GM12864 (cell line): ENCODE results near the gene RNASEH2A.

ENCODE experiments used
- DNase-seq: peaks from one replicate; pipeline ENCODE4 v3.0.0-alpha.2; 2011; ENCODE audit warnings: low read depth
- H3K4me3 ChIP-seq: 2 replicates; pipeline ENCODE4 v1.5.1; 2011; ENCODE audit warnings: mild to moderate bottlenecking, low read depth, low read length, control low read depth
- CTCF ChIP-seq: IDR thresholded peaks from 2 replicates; pipeline ENCODE4 v1.5.1; 2011; ENCODE audit warnings: low read depth, mild to moderate bottlenecking, moderate library complexity, low read length, control low read depth, inconsistent platforms; ENCODE audit errors: missing control alignments

RNASEH2A gene

GRCh38 chr19:12767150-12767549, 39.2 kb upstream of the RNASEH2A start:
- TF ChIP-seq CTCF = no peak
- no peak for DNase-seq
- H3K4me3 ChIP-seq = no peak overlapping the region

- H3K4me3 ChIP-seq = no peak overlapping the region
- no peak for TF ChIP-seq CTCF
- DNase-seq = no peak
Measured at GRCh38 chr19:12767666-12768065, 38.7 kb upstream of the RNASEH2A start.

GRCh38 chr19:12769689-12770088, 36.7 kb upstream of the RNASEH2A start:
- no peak overlapping the region; the same call in 1 of the 2 replicates for H3K4me3 ChIP-seq
- DNase-seq = no peak
- no peak for TF ChIP-seq CTCF

GRCh38 chr19:12770922-12771321, 35.5 kb upstream of the RNASEH2A start:
- no peak for DNase-seq
- H3K4me3 ChIP-seq = no peak overlapping the region
- no peak for TF ChIP-seq CTCF

GRCh38 chr19:12772323-12772722, 34.1 kb upstream of the RNASEH2A start:
- no peak overlapping the region for H3K4me3 ChIP-seq
- no peak for DNase-seq
- TF ChIP-seq CTCF = no peak

GRCh38 chr19:12773571-12773970, 32.8 kb upstream of the RNASEH2A start:
- no peak for DNase-seq
- H3K4me3 ChIP-seq = no peak overlapping the region
- peak; percentile 19 for TF ChIP-seq CTCF

GRCh38 chr19:12774588-12775555, 31.5 kb upstream of the RNASEH2A start, which contains the start of gene HOOK2:
HOOK2 (minus strand) TSS chr19:12775552; CDS start chr19:12775449, 103 bp downstream.
- no peak for DNase-seq
- no peak for TF ChIP-seq CTCF
- H3K4me3 ChIP-seq = peak within 1 kb of the TSS; percentile 76
